Measurements from ENCODE around the gene LUC7L3. TPM values are rescaled to one million over a fixed set of nuclear protein-coding genes. Genes with fewer than 3 reads are reported as not detected.

LUC7L3 gene
- total and polyA plus RNA-seq, 5 donors: 61.7 to 76.7 (median 67.5) TPM

DNA sequence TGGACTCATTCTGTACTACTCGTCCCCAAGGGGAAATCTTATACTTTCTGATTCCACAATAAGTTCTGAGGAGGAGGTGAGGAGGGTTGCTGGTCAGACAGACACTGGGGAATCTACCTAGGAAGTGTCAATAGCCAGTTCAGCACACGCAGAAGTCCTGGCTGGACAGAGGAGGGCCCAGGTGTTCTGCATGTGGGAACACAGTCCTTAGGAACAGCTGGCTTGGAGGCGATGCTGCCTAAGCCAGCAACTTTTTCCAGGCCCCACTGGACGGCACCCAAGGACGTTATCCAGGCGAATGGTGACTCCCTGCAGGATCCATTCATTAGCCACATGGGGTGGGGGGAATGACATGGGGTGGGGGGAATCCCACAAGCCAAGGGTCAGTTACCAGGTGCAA lies 86.1 kb downstream of the LUC7L3 start:
- Histone ChIP-seq H3K27me3 (ENCODE audit: control insufficient read depth, insufficient read depth) (no peaks in the 10 kb centered on the region), H3K27ac (ENCODE audit: low read length) (no peak overlapping the region), H3K9me3 (ENCODE audit: control insufficient read depth, low read length) (no peaks in the 10 kb centered on the region), H3K4me3 (ENCODE audit: low read length) (no peak overlapping the region), H3K4me1 (ENCODE audit: control insufficient read depth, insufficient read depth, low read length) (no peaks in the 10 kb centered on the region)
- DNase-seq: no peak
- WGBS: 78% methylated on average over 6 of the region's 6 CpGs
- ATAC-seq: peak in 1 of 2 donors; percentile 23
- intact Hi-C loops (cut with DNase I): no loop called here

Small RNA genes lying within 50 kb of the gene (microRNA-seq; reads per million reads assigned to microRNA genes)
- 0 reads per million in 2 donors for gene MIR8059

Other genes starting within 250 kb of the LUC7L3 start
- 10 to 100 TPM; 27.8 to 38.5 (median 32.3) TPM for gene RSAD1, start 240.7 kb upstream of the LUC7L3 start, total RNA-seq
- 23.9 TPM for gene RSAD1, start 240.7 kb upstream of the LUC7L3 start, polyA plus RNA-seq
- gene MYCBPAP, start 211.2 kb upstream of the LUC7L3 start, total RNA-seq: 1 to 10 TPM in 2 of 4 donors, under 1 TPM in 2; 0.57 to 1.9 (median 0.95) TPM
- 0.88 TPM for gene MYCBPAP, start 211.2 kb upstream of the LUC7L3 start, polyA plus RNA-seq
- gene EPN3, start 186.9 kb upstream of the LUC7L3 start, total RNA-seq: 10 to 100 TPM in 3 of 4 donors, 1 to 10 TPM in 1; 5.4 to 31.5 (median 27.3) TPM
- 22.6 TPM for gene EPN3, start 186.9 kb upstream of the LUC7L3 start, polyA plus RNA-seq
- gene SPATA20, start 172.4 kb upstream of the LUC7L3 start, total RNA-seq: 10 to 100 TPM; 45.9 to 71.8 (median 52.6) TPM
- 58.1 TPM for gene SPATA20, start 172.4 kb upstream of the LUC7L3 start, polyA plus RNA-seq
- gene CACNA1G, start 158.9 kb upstream of the LUC7L3 start, total RNA-seq: 10 to 100 TPM in 1 of 4 donors, 1 to 10 TPM in 3; 4.4 to 14.8 (median 6.9) TPM
- 4.3 TPM for gene CACNA1G, start 158.9 kb upstream of the LUC7L3 start, polyA plus RNA-seq
- gene ABCC3, start 84.7 kb upstream of the LUC7L3 start, total RNA-seq: 1 to 10 TPM; 1.2 to 5.9 (median 3.7) TPM
- 1.4 TPM for gene ABCC3, start 84.7 kb upstream of the LUC7L3 start, polyA plus RNA-seq
- 10 to 100 TPM; 37.1 to 43.7 (median 41.0) TPM for gene ANKRD40, start 11.7 kb upstream of the LUC7L3 start, total RNA-seq
- 20.5 TPM for gene ANKRD40, start 11.7 kb upstream of the LUC7L3 start, polyA plus RNA-seq
- not detected for gene ANKRD40CL, start 47.9 kb downstream of the LUC7L3 start, total RNA-seq
- gene ANKRD40CL, start 47.9 kb downstream of the LUC7L3 start, polyA plus RNA-seq: not detected
- gene WFIKKN2, start 116.0 kb downstream of the LUC7L3 start, total RNA-seq: 1 to 10 TPM in 2 of 4 donors, under 1 TPM in 2; 0.68 to 3.0 (median 1.4) TPM
- 1.1 TPM for gene WFIKKN2, start 116.0 kb downstream of the LUC7L3 start, polyA plus RNA-seq
- gene TOB1, start 146.8 kb downstream of the LUC7L3 start, total RNA-seq: 10 to 100 TPM; 51.0 to 73.2 (median 65.0) TPM
- gene TOB1, start 146.8 kb downstream of the LUC7L3 start, polyA plus RNA-seq: 31.0 TPM

All from right cardiac atrium (tissue), 5 donors.